Lower leg skin (tissue), 4 donors: ENCODE results near the gene ARHGEF39. TPM values are rescaled to one million over a fixed set of nuclear protein-coding genes. Genes with fewer than 3 reads are reported as not detected.

Source experiments
- DNase-seq, 2 donors: peaks; one replicate each; pipeline ENCODE4 v3.0.0-alpha.2; 2019; ENCODE audit warnings: low spot score in 2 of 2
- H3K4me3 ChIP-seq: fragments of 200-600 bp; sonication (generic); 2 replicates; pipeline ENCODE4 v1.5.1; 2017; ENCODE audit warnings: mild to moderate bottlenecking, low read depth; ENCODE audit not compliant: poor library complexity, severe bottlenecking
- POLR2A ChIP-seq, 2 donors: fragments of 450-650 bp; IDR thresholded peaks; one replicate each; pipeline ENCODE4 v1.6.1; 2016 to 2017; ENCODE audit warnings: antibody characterized with exemption in 2 of 2, mild to moderate bottlenecking in 1 of 2, moderate library complexity in 1 of 2
- WGBS, 2 donors: methylation state at CpG; one replicate each; pipeline ENCODE4 v1.1.5; 2018; 5-methylcytosine and 5-hydroxymethylcytosine counted together
- intact Hi-C: fragments of 100-400 bp; cut with DNase I; formaldehyde crosslinking; loops from one replicate; pipeline ENCODE4 v1.15.0; 2023; ENCODE audit warnings: low total_unique reads
- total RNA-seq, 4 donors: library from RNA; depleted of rRNA; stranded (reverse); fragments of >200 nt; gene quantifications; one replicate each; pipeline ENCODE4 v1.1.0, GENCODE V29; 2016
- TF ChIP-seq, protein P1 (sequence below), 3 donors: fragments of 450-650 bp; IDR thresholded peaks; one replicate each; pipeline ENCODE4 v1.5.1; 2016; ENCODE audit warnings: antibody characterized with exemption in 3 of 3, mild to moderate bottlenecking in 3 of 3, moderate library complexity in 2 of 3

Gene ARHGEF39
- total RNA-seq, 4 donors from 2014 or later = 0.32 to 7.6 (median 0.86) TPM

DNA sequence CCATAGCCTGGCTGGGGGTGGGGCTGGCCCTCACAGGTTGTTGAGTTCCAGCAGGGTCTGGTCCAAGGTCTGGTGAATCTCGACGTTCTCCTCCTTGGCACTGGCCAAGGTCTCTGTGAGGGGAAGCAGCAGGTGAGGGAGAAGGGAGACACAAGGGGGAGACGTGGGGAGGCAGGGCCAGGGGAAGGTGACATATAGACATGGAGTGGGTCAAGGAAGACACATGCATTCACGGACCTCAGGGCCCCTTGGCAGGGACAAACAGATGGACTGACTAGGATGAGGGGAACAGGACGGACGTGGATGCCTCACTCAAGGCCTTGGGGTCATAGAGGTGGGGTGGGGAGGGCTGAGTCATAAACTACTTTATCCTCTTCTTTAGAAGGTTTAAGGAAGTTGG lies 17.1 kb upstream of the ARHGEF39 start:
- no peak overlapping the region for H3K4me3 ChIP-seq
- TF ChIP-seq, protein P1, sequence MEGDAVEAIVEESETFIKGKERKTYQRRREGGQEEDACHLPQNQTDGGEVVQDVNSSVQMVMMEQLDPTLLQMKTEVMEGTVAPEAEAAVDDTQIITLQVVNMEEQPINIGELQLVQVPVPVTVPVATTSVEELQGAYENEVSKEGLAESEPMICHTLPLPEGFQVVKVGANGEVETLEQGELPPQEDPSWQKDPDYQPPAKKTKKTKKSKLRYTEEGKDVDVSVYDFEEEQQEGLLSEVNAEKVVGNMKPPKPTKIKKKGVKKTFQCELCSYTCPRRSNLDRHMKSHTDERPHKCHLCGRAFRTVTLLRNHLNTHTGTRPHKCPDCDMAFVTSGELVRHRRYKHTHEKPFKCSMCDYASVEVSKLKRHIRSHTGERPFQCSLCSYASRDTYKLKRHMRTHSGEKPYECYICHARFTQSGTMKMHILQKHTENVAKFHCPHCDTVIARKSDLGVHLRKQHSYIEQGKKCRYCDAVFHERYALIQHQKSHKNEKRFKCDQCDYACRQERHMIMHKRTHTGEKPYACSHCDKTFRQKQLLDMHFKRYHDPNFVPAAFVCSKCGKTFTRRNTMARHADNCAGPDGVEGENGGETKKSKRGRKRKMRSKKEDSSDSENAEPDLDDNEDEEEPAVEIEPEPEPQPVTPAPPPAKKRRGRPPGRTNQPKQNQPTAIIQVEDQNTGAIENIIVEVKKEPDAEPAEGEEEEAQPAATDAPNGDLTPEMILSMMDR (IDR thresholded peaks at IDR 0.05) = no peak
- TF ChIP-seq POLR2A (IDR thresholded peaks at IDR 0.05) = no peak
- WGBS, 2 donors = 80 to 85% methylated on average over 6 of the region's 6 CpGs
- no peak for DNase-seq
- intact Hi-C loops = no loop called here

DNA sequence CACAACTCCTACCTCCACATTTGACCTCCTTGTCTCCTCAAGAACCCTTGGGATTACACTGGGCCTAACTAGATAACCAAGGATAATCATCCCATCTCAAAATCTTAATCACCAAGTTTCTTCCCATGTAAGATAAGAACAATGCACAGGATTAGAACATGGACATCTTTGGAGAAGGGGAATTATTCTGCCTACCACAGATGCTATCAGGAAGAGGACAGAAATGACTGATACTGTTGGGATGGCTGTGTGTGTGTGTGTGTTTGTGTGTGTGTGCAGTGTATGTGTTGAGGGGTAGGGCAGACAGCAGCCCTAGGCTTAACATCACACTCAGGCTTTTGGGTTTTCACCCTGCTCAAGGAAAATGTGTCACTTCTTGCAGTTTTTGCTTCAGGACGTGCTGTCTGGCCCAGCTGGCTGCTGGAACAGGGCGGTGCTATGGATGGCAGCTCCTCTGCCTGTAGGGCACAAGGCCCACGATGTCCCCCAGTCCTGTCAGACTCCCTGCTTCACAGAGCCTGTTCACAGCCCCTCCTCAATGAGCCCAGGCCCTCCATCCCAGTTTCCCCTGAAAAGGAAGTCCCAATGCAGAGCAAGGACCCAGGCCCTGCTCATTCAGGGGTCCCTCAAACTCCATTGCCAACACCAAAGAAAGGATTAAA lies 16.5 kb upstream of the ARHGEF39 start:
- no peak for TF ChIP-seq POLR2A (IDR thresholded peaks at IDR 0.05)
- TF ChIP-seq, protein P1 (IDR thresholded peaks at IDR 0.05) = no peak
- H3K4me3 ChIP-seq = no peak overlapping the region
- DNase-seq = no peak
- intact Hi-C loops = no loop called here
- WGBS, 2 donors = 42 to 53% methylated on average over 3 of the region's 3 CpGs

DNA sequence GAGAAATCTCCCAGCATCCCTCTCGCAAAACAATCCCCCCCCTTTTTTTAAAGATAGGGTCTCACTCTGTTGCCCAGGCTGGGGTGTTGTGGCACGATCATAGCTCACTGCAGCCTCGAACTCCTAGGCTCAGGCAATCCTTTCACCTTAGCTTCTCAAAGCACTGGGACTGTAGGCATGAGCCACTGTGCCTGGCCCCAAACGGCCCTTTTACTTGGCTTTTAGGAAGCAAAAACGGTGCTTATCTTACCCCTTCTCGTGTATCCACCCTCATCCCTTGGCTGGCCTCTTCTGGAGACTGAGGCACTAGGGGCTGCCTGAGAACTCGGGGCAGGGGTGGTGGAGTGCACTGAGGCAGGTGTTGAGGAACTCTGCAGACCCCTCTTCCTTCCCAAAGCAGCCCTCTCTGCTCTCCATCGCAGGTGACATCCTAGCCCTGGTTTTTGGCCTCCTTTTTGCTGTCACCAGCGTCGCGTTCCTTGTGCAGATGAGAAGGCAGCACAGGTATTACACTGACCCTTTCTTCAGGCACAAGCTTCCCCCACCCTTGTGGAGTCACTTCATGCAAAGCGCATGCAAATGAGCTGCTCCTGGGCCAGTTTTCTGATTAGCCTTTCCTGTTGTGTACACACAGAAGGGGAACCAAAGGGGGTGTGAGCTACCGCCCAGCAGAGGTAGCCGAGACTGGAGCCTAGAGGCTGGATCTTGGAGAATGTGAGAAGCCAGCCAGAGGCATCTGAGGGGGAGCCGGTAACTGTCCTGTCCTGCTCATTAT lies 15.5 kb upstream of the ARHGEF39 start:
- no peak for DNase-seq
- TF ChIP-seq, protein P1 (IDR thresholded peaks at IDR 0.05) = no peak
- TF ChIP-seq POLR2A (IDR thresholded peaks at IDR 0.05) = no peak
- intact Hi-C loops = loop anchor here (1.0 kb wide), 1 partner anchor 33 kb away; no protein-coding TSS in a partner anchor
- WGBS, 2 donors = 63 to 71% methylated on average over 15 of the region's 15 CpGs
- no peak overlapping the region for H3K4me3 ChIP-seq

DNA sequence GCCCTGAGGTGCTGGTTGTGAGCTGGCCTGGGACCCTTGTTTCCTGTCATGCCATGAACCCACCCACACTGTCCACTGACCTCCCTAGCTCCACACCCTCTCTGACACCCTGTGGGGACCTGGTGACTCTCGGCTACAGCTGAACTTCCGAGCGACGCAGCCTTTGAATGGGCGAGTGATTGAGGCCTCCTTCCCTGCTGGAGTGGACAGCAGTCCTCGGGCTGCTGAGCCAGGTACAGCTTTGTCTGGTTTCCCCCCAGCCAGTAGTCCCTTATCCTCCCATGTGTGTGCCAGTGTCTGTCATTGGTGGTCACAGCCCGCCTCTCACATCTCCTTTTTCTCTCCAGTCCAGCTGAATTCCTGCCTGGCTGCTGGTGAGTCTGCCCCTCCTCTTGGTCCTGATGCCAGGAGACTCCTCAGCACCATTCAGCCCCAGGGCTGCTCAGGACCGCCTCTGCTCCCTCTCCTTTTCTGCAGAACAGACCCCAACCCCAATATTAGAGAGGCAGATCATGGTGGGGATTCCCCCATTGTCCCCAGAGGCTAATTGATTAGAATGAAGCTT lies 14.9 kb upstream of the ARHGEF39 start:
- no peak for DNase-seq
- no peak for TF ChIP-seq POLR2A (IDR thresholded peaks at IDR 0.05)
- TF ChIP-seq, protein P1 (IDR thresholded peaks at IDR 0.05) = no peak
- intact Hi-C loops = loop anchor here (1.0 to 10.0 kb wide), 2 partner anchors 33 to 45 kb away; no protein-coding TSS in a partner anchor
- no peak overlapping the region for H3K4me3 ChIP-seq
- 83 to 90% methylated on average over 8 of the region's 8 CpGs for WGBS, 2 donors

DNA sequence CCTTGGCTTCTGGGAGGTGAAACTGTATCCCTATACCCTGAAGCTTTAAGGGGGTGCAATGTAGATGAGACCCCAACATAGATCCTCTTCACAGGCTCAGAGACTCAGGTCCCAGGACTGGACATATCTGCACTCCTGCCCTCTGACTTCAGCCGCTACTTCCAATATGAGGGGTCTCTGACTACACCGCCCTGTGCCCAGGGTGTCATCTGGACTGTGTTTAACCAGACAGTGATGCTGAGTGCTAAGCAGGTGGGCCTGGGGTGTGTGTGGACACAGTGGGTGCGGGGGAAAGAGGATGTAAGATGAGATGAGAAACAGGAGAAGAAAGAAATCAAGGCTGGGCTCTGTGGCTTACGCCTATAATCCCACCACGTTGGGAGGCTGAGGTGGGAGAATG lies 14.1 kb upstream of the ARHGEF39 start:
- no peak overlapping the region for H3K4me3 ChIP-seq
- intact Hi-C loops = loop anchor here (10.0 kb wide), 1 partner anchor 46 kb away; no protein-coding TSS in a partner anchor
- TF ChIP-seq, protein P1 (IDR thresholded peaks at IDR 0.05) = no peak
- no peak for TF ChIP-seq POLR2A (IDR thresholded peaks at IDR 0.05)
- 84 to 91% methylated on average over 5 of the region's 5 CpGs for WGBS, 2 donors
- DNase-seq = no peak
